Thyroid gland (tissue), 4 donors: ENCODE data around the gene PIMREG. TPM values are rescaled to one million over a fixed set of nuclear protein-coding genes. Genes with fewer than 3 reads are reported as not detected.

Source experiments
- DNase-seq, 2 donors: peaks; one replicate each; pipeline ENCODE4 v3.0.0-alpha.2; 2019
- H3K27ac ChIP-seq, 3 donors: fragments of 200-600 bp; sonication (generic); 1 replicate in 2 of 3; 2 replicates in 1 of 3; pipeline ENCODE4 v1.5.1; 2016 to 2019; ENCODE audit warnings: mild to moderate bottlenecking in 1 of 3, moderate library complexity in 1 of 3
- H3K27me3 ChIP-seq: fragments of 200-600 bp; sonication (generic); one replicate; pipeline ENCODE4 v1.5.1; 2019
- H3K36me3 ChIP-seq, 2 donors: fragments of 200-600 bp; sonication (generic); one replicate each; pipeline ENCODE4 v1.5.1; 2016 to 2019
- H3K4me1 ChIP-seq, 2 donors: fragments of 200-600 bp; sonication (generic); one replicate each; pipeline ENCODE4 v1.5.1; 2017 to 2019
- H3K4me3 ChIP-seq, 3 donors: fragments of 200-600 bp; sonication (generic); replicated peaks in 1 of 3; 1 replicate in 2 of 3; 2 replicates in 1 of 3; pipeline ENCODE4 v1.5.1; 2016; ENCODE audit warnings: mild to moderate bottlenecking in 1 of 3
- H3K9me3 ChIP-seq: fragments of 200-600 bp; sonication (generic); one replicate; pipeline ENCODE4 v1.5.1; 2017
- POLR2A ChIP-seq, 2 donors: fragments of 450-650 bp; IDR thresholded peaks; one replicate each; pipeline ENCODE4 v1.6.1; 2017; ENCODE audit warnings: antibody characterized with exemption in 2 of 2, mild to moderate bottlenecking in 2 of 2, moderate library complexity in 1 of 2
- WGBS, 2 donors: methylation state at CpG; one replicate each; pipeline ENCODE4 v1.1.5; 2017; 5-methylcytosine and 5-hydroxymethylcytosine counted together
- intact Hi-C: fragments of 100-400 bp; cut with DNase I; formaldehyde crosslinking; loops from one replicate; pipeline ENCODE4 v1.15.1; 2023
- total RNA-seq, 4 donors: library from RNA; depleted of rRNA; stranded (reverse); fragments of >200 nt; gene quantifications; one replicate each; pipeline ENCODE4 v1.2.3, GENCODE V29; 2016
- TF ChIP-seq, protein P1 (sequence below), 6 experiments: fragments of 200-600 bp in 3 of 6; fragments of 450-650 bp in 3 of 6; sonication (generic) in 3 of 6; IDR thresholded peaks; one replicate each; pipeline ENCODE4 v1.5.1; 2016 to 2019; ENCODE audit warnings: antibody characterized with exemption in 6 of 6, mild to moderate bottlenecking in 2 of 6, inconsistent platforms in 1 of 6, moderate library complexity in 1 of 6

The PIMREG gene
- total RNA-seq, 4 donors from 2014 or later = not detected

GRCh38 chr17:6476076-6476809 is 32.0 kb downstream of the PIMREG start:
- Histone ChIP-seq H3K36me3 (no peaks in the 10 kb centered on the region), H3K27me3 (no peaks in the 10 kb centered on the region), H3K27ac (no peak overlapping the region), H3K9me3 (no peaks in the 10 kb centered on the region), H3K4me1 (no peaks in the 10 kb centered on the region), H3K4me3 (no peak overlapping the region)
- whole genome bisulfite sequencing, 2 donors = 76% methylated on average over 8 of the region's 8 CpGs
- TF ChIP-seq, protein P1, sequence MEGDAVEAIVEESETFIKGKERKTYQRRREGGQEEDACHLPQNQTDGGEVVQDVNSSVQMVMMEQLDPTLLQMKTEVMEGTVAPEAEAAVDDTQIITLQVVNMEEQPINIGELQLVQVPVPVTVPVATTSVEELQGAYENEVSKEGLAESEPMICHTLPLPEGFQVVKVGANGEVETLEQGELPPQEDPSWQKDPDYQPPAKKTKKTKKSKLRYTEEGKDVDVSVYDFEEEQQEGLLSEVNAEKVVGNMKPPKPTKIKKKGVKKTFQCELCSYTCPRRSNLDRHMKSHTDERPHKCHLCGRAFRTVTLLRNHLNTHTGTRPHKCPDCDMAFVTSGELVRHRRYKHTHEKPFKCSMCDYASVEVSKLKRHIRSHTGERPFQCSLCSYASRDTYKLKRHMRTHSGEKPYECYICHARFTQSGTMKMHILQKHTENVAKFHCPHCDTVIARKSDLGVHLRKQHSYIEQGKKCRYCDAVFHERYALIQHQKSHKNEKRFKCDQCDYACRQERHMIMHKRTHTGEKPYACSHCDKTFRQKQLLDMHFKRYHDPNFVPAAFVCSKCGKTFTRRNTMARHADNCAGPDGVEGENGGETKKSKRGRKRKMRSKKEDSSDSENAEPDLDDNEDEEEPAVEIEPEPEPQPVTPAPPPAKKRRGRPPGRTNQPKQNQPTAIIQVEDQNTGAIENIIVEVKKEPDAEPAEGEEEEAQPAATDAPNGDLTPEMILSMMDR (IDR thresholded peaks at IDR 0.05) = no peak
- TF ChIP-seq POLR2A (IDR thresholded peaks at IDR 0.05) = no peak
- intact Hi-C loops = no loop called here
- DNase-seq = no peak

- Histone ChIP-seq H3K27me3 (no peaks in the 10 kb centered on the region), H3K4me3 (no peak overlapping the region), H3K27ac (no peak overlapping the region), H3K36me3 (no peaks in the 10 kb centered on the region), H3K4me1 (no peaks in the 10 kb centered on the region), H3K9me3 (no peaks in the 10 kb centered on the region)
- TF ChIP-seq POLR2A (IDR thresholded peaks at IDR 0.05) = no peak
- TF ChIP-seq, protein P1 (IDR thresholded peaks at IDR 0.05) = no peak
- intact Hi-C loops = no loop called here
- 76 to 86% methylated on average over 6 to 8 of the region's 10 CpGs for WGBS, 2 donors
- no peak for DNase-seq
Measured at GRCh38 chr17:6476810-6477179, 32.5 kb downstream of the PIMREG start.

GRCh38 chr17:6477831-6478383 is 33.7 kb downstream of the PIMREG start:
- Histone ChIP-seq H3K27me3 (no peaks in the 10 kb centered on the region), H3K4me1 (no peaks in the 10 kb centered on the region), H3K4me3 (no peak overlapping the region), H3K27ac (no peak overlapping the region), H3K36me3 (no peaks in the 10 kb centered on the region), H3K9me3 (no peaks in the 10 kb centered on the region)
- no peak for DNase-seq
- no peak for TF ChIP-seq POLR2A (IDR thresholded peaks at IDR 0.05)
- TF ChIP-seq, protein P1 (IDR thresholded peaks at IDR 0.05) = no peak
- intact Hi-C loops = no loop called here
- 88 to 94% methylated on average over 10 to 13 of the region's 14 CpGs for WGBS, 2 donors

GRCh38 chr17:6478486-6478885 is 34.2 kb downstream of the PIMREG start:
- intact Hi-C loops = no loop called here
- Histone ChIP-seq H3K27me3 (no peaks in the 10 kb centered on the region), H3K27ac (no peak overlapping the region), H3K4me1 (no peaks in the 10 kb centered on the region), H3K9me3 (no peaks in the 10 kb centered on the region), H3K36me3 (no peaks in the 10 kb centered on the region), H3K4me3 (no peak overlapping the region)
- no peak for TF ChIP-seq POLR2A (IDR thresholded peaks at IDR 0.05)
- WGBS, 2 donors = 85 to 86% methylated on average over 11 of the region's 11 CpGs
- no peak for DNase-seq

DNA sequence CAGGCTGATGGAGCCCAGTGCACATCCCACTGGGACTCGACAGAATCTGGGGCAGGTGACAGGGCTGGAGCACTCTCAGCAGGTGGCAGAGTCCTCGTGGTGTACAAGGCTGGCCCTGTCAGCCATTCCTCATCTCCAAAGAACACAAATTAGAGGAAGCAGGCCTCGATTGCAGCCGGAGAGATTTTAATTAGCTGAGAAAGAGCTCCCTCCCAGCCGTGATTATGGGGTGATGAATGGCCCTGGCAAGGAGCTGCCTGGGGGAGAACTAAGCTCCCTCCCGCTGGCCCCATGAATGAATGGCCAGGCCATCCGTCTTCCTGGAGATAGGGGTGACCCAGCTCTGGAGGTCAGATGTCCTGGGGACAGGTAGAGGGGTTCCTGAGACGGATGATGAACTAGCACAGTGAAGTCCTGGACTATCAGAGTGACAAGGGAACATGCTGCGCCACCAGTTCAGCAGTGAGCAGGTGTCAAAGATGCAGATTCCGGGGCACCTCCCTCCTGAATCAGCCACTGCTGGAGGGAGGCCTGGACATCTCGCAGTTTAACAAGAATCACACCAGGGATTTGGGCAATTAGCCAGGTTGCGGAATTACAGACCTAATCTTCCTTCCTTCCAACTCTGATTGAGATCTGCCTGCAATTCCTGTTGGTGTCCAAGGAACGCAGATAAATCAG is 35.5 kb downstream of the PIMREG start:
- Histone ChIP-seq H3K4me1 (no peaks in the 10 kb centered on the region), H3K4me3 (no peak overlapping the region), H3K9me3 (no peaks in the 10 kb centered on the region), H3K27ac (no peak overlapping the region), H3K27me3 (no peaks in the 10 kb centered on the region), H3K36me3 (no peaks in the 10 kb centered on the region)
- no peak for DNase-seq
- TF ChIP-seq, protein P1 (IDR thresholded peaks at IDR 0.05) = no peak
- TF ChIP-seq POLR2A (IDR thresholded peaks at IDR 0.05) = no peak
- intact Hi-C loops = no loop called here
- WGBS, 2 donors = 60 to 67% methylated on average over 13 of the region's 13 CpGs
